Bronchial epithelial cell (primary cell): ENCODE results near the gene ATG3. TPM values are rescaled to one million over a fixed set of nuclear protein-coding genes. Genes with fewer than 3 reads are reported as not detected.
"Not testable (repeated sequence)": the region's sequence is repeated elsewhere in the genome, so short reads cannot be mapped to it uniquely, and the experiment has no call there.

Source experiments
- DNase-seq: peaks from one replicate; pipeline ENCODE4 v3.0.0-alpha.2; 2010; ENCODE audit warnings: low read depth
- FAIRE-seq: peaks from 2 replicates; lab custom pipeline; 2011; peaks lifted over from hg19 to GRCh38; lab: Jason Lieb, UNC
- H3K27me3 ChIP-seq: 2 replicates; pipeline ENCODE4 v1.5.1; 2011; ENCODE audit warnings: low read length; ENCODE audit not compliant: control insufficient read depth, insufficient read depth
- H3K36me3 ChIP-seq: 2 replicates; pipeline ENCODE4 v1.5.1; 2011; ENCODE audit warnings: low read length; ENCODE audit not compliant: control insufficient read depth, insufficient read depth
- H3K4me3 ChIP-seq: 2 replicates; pipeline ENCODE4 v1.5.1; 2011; ENCODE audit warnings: mild to moderate bottlenecking, low read depth, low read length, control low read depth
- CTCF ChIP-seq: IDR thresholded peaks from 2 replicates; pipeline ENCODE4 v1.5.1; 2011; ENCODE audit warnings: mild to moderate bottlenecking, moderate library complexity, low read length, control low read depth, inconsistent platforms; ENCODE audit not compliant: insufficient read depth, severe bottlenecking
- total RNA-seq: library from RNA; depleted of rRNA; stranded (reverse); fragments of >200 nt; gene quantifications from 2 replicates; pipeline ENCODE4 v1.2.1, GENCODE V29; 2014

Gene ATG3
- total RNA-seq, 1 donor from 2014 or later, result 73.2 TPM

GRCh38 chr3:112550859-112551258, 10.9 kb downstream of the ATG3 start:
- Histone ChIP-seq H3K4me3 (no peak overlapping the region), H3K27me3 (no peaks in the 10 kb centered on the region), H3K36me3 (no peaks in the 10 kb centered on the region)
- DNase-seq (no peak), FAIRE-seq (no peak)
- no peak for TF ChIP-seq CTCF

GRCh38 chr3:112546216-112546759, 15.5 kb downstream of the ATG3 start:
- FAIRE-seq, result peak; percentile 70
- peak; percentile 63 for DNase-seq
- no peak for TF ChIP-seq CTCF
- no peaks in the 10 kb centered on the region for H3K27me3 ChIP-seq
- no peaks in the 10 kb centered on the region for H3K36me3 ChIP-seq
- no peak overlapping the region for H3K4me3 ChIP-seq

- Histone ChIP-seq H3K4me3 (no peak overlapping the region), H3K36me3 (peaks cover 1% of the 10 kb centered on the region), H3K27me3 (no peaks in the 10 kb centered on the region)
- FAIRE-seq (no peak), DNase-seq (no peak)
- TF ChIP-seq CTCF, result no peak
Observed at GRCh38 chr3:112539825-112540650, 21.7 kb downstream of the ATG3 start.

- H3K27me3 ChIP-seq, result no peaks in the 10 kb centered on the region
- TF ChIP-seq CTCF, result no peak
- peak; percentile 45 for DNase-seq
- FAIRE-seq, result no peak
- H3K4me3 ChIP-seq, result no peak overlapping the region
- peaks cover 1% of the 10 kb centered on the region for H3K36me3 ChIP-seq
Observed at GRCh38 chr3:112531358-112531781, 30.4 kb downstream of the ATG3 start.

GRCh38 chr3:112530573-112530972, 31.2 kb downstream of the ATG3 start:
- Histone ChIP-seq H3K4me3 (no peak overlapping the region), H3K27me3 (no peaks in the 10 kb centered on the region), H3K36me3 (no peaks in the 10 kb centered on the region)
- DNase-seq (peak; percentile 54), FAIRE-seq (no peak)
- no peak for TF ChIP-seq CTCF

GRCh38 chr3:112524127-112524526, 37.6 kb downstream of the ATG3 start:
- not testable (repeated sequence) for FAIRE-seq, H3K27me3 ChIP-seq, H3K36me3 ChIP-seq, DNase-seq, H3K4me3 ChIP-seq
